CD4-positive, alpha-beta T cell (primary cell): ENCODE data around the gene TPK1. TPM values are rescaled to one million over a fixed set of nuclear protein-coding genes. Genes with fewer than 3 reads are reported as not detected.

Experiments
- ATAC-seq: fragments of 200-7000 bp; cut with Tn5 transposase; one replicate; pipeline ENCODE4 v1.10.0; 2022; ENCODE audit warnings: mild to moderate bottlenecking; ENCODE audit not compliant: poor library complexity
- CTCF ChIA-PET: fragments of 350-600 bp; sonication (Branson Sonifier 250); formaldehyde crosslinking; loops from one replicate; lab custom pipeline; 2021; ENCODE audit warnings: antibody characterized with exemption, inconsistent platforms; lab: Charles Lee
- POLR2A ChIA-PET: fragments of 350-600 bp; sonication (Branson Sonifier 250); formaldehyde crosslinking; loops from one replicate; lab custom pipeline; 2021; ENCODE audit warnings: antibody characterized with exemption, inconsistent platforms; lab: Charles Lee
- DNase-seq, 14 experiments: peaks; one replicate each; pipeline ENCODE4 v3.0.0-alpha.2; 2013 to 2020; ENCODE audit warnings: mixed read lengths in 2 of 14
- H3K27ac ChIP-seq, 2 donors: one replicate each; pipeline versions ENCODE4 v1.5.1 to v1.7.0; 2013; ENCODE audit warnings: low read length in 2 of 2, low read depth in 1 of 2, mild to moderate bottlenecking in 1 of 2
- H3K27me3 ChIP-seq, 2 experiments: 1 replicate in 1 of 2; 2 replicates in 1 of 2; pipeline versions ENCODE4 v1.6.1 to v1.7.0; 2013; ENCODE audit warnings: low read length in 2 of 2, control low read depth in 1 of 2, mild to moderate bottlenecking in 1 of 2, moderate library complexity in 1 of 2; ENCODE audit not compliant: insufficient read depth in 2 of 2, control insufficient read depth in 1 of 2
- H3K36me3 ChIP-seq: one replicate; pipeline ENCODE4 v1.6.1; 2013; ENCODE audit warnings: low read length, control low read depth; ENCODE audit not compliant: insufficient read depth
- H3K4me1 ChIP-seq: one replicate; pipeline ENCODE4 v1.6.1; 2013; ENCODE audit warnings: low read length, control low read depth; ENCODE audit not compliant: insufficient read depth
- H3K4me3 ChIP-seq: one replicate; pipeline ENCODE4 v1.5.1; 2013; ENCODE audit warnings: mild to moderate bottlenecking, low read length, moderate library complexity
- H3K9me3 ChIP-seq, 2 experiments: 1 replicate in 1 of 2; 2 replicates in 1 of 2; pipeline versions ENCODE4 v1.6.1 to v1.7.0; 2013; ENCODE audit warnings: low read length in 2 of 2, mild to moderate bottlenecking in 2 of 2, control low read depth in 1 of 2, moderate library complexity in 1 of 2; ENCODE audit not compliant: control insufficient read depth in 1 of 2, insufficient read depth in 1 of 2
- H3K27ac Mint-ChIP-seq: one replicate; pipeline ENCODE4 v1.8.0; 2020; ENCODE audit warnings: mixed read lengths
- H3K27me3 Mint-ChIP-seq: one replicate; pipeline ENCODE4 v1.8.0; 2021; ENCODE audit warnings: mixed read lengths
- H3K36me3 Mint-ChIP-seq: one replicate; pipeline ENCODE4 v1.8.0; 2021; ENCODE audit warnings: low read depth, mixed read lengths
- H3K4me1 Mint-ChIP-seq: one replicate; pipeline ENCODE4 v1.8.0; 2021; ENCODE audit warnings: low read depth, mixed read lengths
- H3K4me3 Mint-ChIP-seq: one replicate; pipeline ENCODE4 v1.8.0; 2020; ENCODE audit warnings: mild to moderate bottlenecking, mixed read lengths
- H3K9me3 Mint-ChIP-seq: one replicate; pipeline ENCODE4 v1.8.0; 2020; ENCODE audit warnings: mixed read lengths
- intact Hi-C, 2 experiments: fragments of 100-400 bp; cut with DNase I in 1 of 2; cut with micrococcal nuclease in 1 of 2; formaldehyde crosslinking; loops; one replicate each; pipeline versions ENCODE4 v1.15.1 to v1.9.0; 2023 to 2025; cut with DNase I, micrococcal nuclease
- total RNA-seq, 174 experiments: library from RNA in 2 of 174; stranded (reverse) in 2 of 174; gene quantifications; one replicate each; pipeline ENCODE4 v1.2.3 and lab custom pipeline; 2021 to 2026
- TF ChIP-seq, protein P1 (sequence below): fragments of 200-600 bp; IDR thresholded peaks from one replicate; pipeline ENCODE4 v1.8.0; 2022; ENCODE audit warnings: antibody characterized with exemption, mild to moderate bottlenecking

The TPK1 gene
- total RNA-seq, 2 experiments from 2014 or later, result 17.1 to 17.8 TPM

DNA sequence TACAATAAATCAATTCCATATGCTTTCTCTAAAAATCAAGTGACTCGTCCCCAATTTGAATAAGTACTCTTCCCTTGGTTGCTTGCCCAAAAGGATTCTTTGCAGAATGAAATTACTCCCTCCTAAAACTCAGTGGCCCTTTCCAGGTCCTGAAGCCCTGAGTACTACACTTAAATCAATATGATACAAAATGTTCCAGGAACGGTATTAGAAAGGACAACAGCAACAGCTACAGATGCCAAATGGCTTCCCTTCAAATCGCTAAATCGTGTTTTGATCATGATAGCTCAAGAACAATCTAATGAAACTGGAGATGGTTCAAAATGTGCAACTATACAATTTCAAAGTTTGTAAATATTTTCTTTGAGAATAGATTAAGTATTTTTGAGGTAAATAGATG is 59.4 kb downstream of the TPK1 start:
- H3K4me3 ChIP-seq, result no peak overlapping the region
- H3K9me3 ChIP-seq, result no peaks in the 10 kb centered on the region
- CTCF ChIA-PET, result no interaction called here
- no peaks in the 10 kb centered on the region for H3K27me3 ChIP-seq
- H3K36me3 ChIP-seq, result no peaks in the 10 kb centered on the region
- no peak for ATAC-seq
- H3K36me3 Mint-ChIP-seq, result no peaks in the 10 kb centered on the region
- POLR2A ChIA-PET, result interaction anchor here (1.0 kb wide), 1 partner anchor 59 kb away, joined by 5 read pairs; the partner anchor contains the start of gene TPK1
- H3K27ac Mint-ChIP-seq, result no peak overlapping the region
- H3K27ac ChIP-seq, result no peak overlapping the region
- H3K27me3 Mint-ChIP-seq, result no peaks in the 10 kb centered on the region
- TF ChIP-seq, protein P1, sequence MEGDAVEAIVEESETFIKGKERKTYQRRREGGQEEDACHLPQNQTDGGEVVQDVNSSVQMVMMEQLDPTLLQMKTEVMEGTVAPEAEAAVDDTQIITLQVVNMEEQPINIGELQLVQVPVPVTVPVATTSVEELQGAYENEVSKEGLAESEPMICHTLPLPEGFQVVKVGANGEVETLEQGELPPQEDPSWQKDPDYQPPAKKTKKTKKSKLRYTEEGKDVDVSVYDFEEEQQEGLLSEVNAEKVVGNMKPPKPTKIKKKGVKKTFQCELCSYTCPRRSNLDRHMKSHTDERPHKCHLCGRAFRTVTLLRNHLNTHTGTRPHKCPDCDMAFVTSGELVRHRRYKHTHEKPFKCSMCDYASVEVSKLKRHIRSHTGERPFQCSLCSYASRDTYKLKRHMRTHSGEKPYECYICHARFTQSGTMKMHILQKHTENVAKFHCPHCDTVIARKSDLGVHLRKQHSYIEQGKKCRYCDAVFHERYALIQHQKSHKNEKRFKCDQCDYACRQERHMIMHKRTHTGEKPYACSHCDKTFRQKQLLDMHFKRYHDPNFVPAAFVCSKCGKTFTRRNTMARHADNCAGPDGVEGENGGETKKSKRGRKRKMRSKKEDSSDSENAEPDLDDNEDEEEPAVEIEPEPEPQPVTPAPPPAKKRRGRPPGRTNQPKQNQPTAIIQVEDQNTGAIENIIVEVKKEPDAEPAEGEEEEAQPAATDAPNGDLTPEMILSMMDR, result no peak
- no peaks in the 10 kb centered on the region for H3K9me3 Mint-ChIP-seq
- intact Hi-C loops, result no loop called here
- no peak overlapping the region for H3K4me3 Mint-ChIP-seq
- H3K4me1 ChIP-seq, result no peaks in the 10 kb centered on the region
- DNase-seq, result no peak
- H3K4me1 Mint-ChIP-seq, result peaks cover 62% of the 10 kb centered on the region

DNA sequence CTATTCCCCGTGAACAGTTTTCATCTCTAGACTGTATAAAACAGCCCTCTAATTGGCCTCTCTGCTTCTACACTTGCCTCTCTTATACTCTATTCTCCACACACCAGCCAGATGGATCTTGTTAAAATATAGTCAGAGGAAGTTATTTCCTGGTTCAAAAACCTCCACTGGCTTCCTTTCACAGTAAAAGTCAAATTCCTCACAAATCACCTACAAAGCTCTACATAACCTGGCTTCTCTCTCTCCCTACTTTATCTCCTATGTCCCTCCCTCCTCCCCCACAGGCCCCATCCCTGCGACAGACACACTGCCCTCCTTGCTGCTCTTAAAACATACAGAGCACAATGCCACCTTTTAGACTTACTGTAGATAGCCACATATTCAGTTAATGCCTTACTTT is 60.1 kb downstream of the TPK1 start:
- ATAC-seq (no peak), DNase-seq (no peak)
- POLR2A ChIA-PET, result no interaction called here
- H3K4me3 ChIP-seq, result no peak overlapping the region
- no peak overlapping the region for H3K4me3 Mint-ChIP-seq
- no peak overlapping the region for H3K27ac ChIP-seq
- intact Hi-C loops, result no loop called here
- peaks cover 68% of the 10 kb centered on the region for H3K4me1 Mint-ChIP-seq
- no peaks in the 10 kb centered on the region for H3K4me1 ChIP-seq
- H3K27me3 ChIP-seq, result no peaks in the 10 kb centered on the region
- TF ChIP-seq, protein P1, result no peak
- H3K27ac Mint-ChIP-seq, result no peak overlapping the region
- no peaks in the 10 kb centered on the region for H3K9me3 ChIP-seq
- no peaks in the 10 kb centered on the region for H3K9me3 Mint-ChIP-seq
- no peaks in the 10 kb centered on the region for H3K27me3 Mint-ChIP-seq
- no peaks in the 10 kb centered on the region for H3K36me3 ChIP-seq
- no peaks in the 10 kb centered on the region for H3K36me3 Mint-ChIP-seq
- CTCF ChIA-PET, result no interaction called here

DNA sequence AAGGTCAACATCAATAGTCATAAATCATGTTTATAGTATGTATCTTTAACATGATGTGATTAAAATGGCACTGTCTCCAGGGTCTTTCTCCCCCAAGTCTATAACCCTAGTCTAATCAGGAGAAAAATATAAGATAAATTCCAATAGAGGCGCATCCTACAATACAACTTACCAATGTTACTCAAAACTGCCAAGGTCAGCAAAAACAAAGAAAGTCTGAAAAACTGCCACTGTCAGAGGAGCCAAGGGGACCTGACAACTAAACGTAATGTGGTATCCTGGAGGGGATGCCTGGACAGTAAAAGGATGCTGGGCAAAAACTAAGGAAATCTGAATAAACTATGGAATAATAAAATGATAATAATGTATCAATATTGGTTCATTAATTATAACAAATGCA is 63.9 kb downstream of the TPK1 start:
- Mint-ChIP-seq H3K4me3 (no peak overlapping the region), H3K4me1 (peaks cover 52% of the 10 kb centered on the region), H3K36me3 (no peaks in the 10 kb centered on the region), H3K27ac (no peak overlapping the region), H3K27me3 (no peaks in the 10 kb centered on the region), H3K9me3 (no peaks in the 10 kb centered on the region)
- POLR2A ChIA-PET, result interaction anchor here (0.9 kb wide), 1 partner anchor 64 kb away, joined by 3 read pairs; the partner anchor contains the start of gene TPK1
- intact Hi-C loops, result no loop called here
- CTCF ChIA-PET, result no interaction called here
- no peak for DNase-seq
- H3K27me3 ChIP-seq, result no peaks in the 10 kb centered on the region
- ATAC-seq, result no peak
- no peak overlapping the region for H3K4me3 ChIP-seq
- H3K4me1 ChIP-seq, result no peaks in the 10 kb centered on the region
- no peak overlapping the region for H3K27ac ChIP-seq
- H3K9me3 ChIP-seq, result no peaks in the 10 kb centered on the region
- TF ChIP-seq, protein P1, result no peak
- H3K36me3 ChIP-seq, result no peaks in the 10 kb centered on the region
